CD4-positive, alpha-beta T cell treated with Interleukin-6 for 4 hours (primary cell): Measurements from ENCODE around the gene KRTAP9-9.
"Not testable (repeated sequence)": the region's sequence is repeated elsewhere in the genome, so short reads cannot be mapped to it uniquely, and the experiment has no call there.

Source experiments
- DNase-seq: peaks from one replicate; pipeline ENCODE4 v3.0.0-alpha.2; 2020; ENCODE audit warnings: mixed read lengths

KRTAP9-9 gene

GRCh38 chr17:41255381-41256290 lies at the start of gene KRTAP9-9:
Gene KRTAP9-9 (plus strand): TSS chr17:41255384.
- DNase-seq: not testable (repeated sequence)

- DNase-seq: no peak
These were observed 43.2 kb upstream of the KRTAP9-9 start for GRCh38 chr17:41211845-41212466.

DNA sequence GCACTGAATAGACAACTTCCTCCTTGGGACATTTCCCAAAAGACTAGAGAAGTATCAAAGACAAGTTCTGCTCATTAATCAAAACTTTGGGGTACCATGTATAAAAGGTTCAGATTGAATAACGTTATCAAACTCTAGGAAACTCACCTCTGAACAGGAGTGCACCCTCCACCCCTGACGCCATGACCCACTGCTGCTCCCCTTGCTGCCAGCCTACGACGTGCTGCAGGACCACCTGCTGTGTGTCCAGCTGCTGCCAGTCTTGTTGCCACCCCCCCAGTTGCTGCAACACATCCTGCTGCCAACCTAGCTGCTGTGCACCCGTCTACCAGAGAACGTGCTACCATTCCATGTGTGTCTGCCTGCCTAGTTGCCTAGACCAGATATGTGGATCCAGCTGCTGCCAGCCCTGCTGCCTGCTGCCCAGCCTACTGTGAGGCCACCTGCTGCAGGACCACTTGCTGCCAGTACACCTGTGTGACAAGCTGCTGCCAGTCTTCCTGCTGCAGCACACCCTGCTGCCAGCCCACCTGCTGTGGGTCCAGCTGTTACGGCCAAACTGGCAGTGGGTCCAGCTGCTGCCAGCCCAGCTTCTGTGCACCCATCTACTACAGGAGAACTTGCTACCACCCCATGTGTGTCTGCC lies 42.5 kb upstream of the KRTAP9-9 start:
- no peak for DNase-seq

- DNase-seq: no peak
These were observed 39.5 kb upstream of the KRTAP9-9 start for GRCh38 chr17:41215681-41216080.

GRCh38 chr17:41223821-41224220 lies 31.4 kb upstream of the KRTAP9-9 start:
- no peak for DNase-seq

- DNase-seq: no peak
These were observed 29.1 kb upstream of the KRTAP9-9 start for GRCh38 chr17:41226051-41226450.

DNA sequence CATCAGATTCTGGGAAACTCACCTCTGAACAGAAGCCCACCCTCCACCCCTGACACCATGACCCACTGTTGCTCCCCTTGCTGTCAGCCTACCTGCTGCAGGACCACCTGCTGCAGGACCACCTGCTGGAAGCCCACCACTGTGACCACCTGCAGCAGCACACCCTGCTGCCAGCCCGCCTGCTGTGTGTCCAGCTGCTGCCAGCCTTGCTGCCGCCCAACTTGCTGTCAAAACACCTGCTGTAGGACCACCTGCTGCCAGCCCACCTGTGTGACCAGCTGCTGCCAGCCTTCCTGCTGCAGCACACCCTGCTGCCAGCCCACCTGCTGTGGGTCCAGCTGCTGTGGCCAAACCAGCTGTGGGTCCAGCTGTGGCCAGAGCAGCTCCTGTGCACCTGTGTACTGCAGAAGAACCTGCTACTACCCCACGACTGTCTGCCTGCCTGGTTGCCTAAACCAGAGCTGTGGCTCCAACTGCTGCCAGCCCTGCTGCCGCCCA lies 28.5 kb upstream of the KRTAP9-9 start, which contains the start of gene KRTAP9-2:
KRTAP9-2 (plus strand) TSS at position 51 of the 498 bp plus-strand sequence; CDS start at position 58, 7 bp downstream.
- not testable (repeated sequence) for DNase-seq

- no peak for DNase-seq
These were observed 25.1 kb upstream of the KRTAP9-9 start for GRCh38 chr17:41230094-41230493.

GRCh38 chr17:41231731-41232130 lies 23.5 kb upstream of the KRTAP9-9 start:
- no peak for DNase-seq

- DNase-seq: not testable (repeated sequence)
These were observed 22.6 kb upstream of the KRTAP9-9 start, which contains the start of gene KRTAP9-3 for GRCh38 chr17:41232399-41233105. Gene KRTAP9-3 (plus strand): TSS chr17:41232449. CDS start chr17:41232502, 53 bp downstream.

DNA sequence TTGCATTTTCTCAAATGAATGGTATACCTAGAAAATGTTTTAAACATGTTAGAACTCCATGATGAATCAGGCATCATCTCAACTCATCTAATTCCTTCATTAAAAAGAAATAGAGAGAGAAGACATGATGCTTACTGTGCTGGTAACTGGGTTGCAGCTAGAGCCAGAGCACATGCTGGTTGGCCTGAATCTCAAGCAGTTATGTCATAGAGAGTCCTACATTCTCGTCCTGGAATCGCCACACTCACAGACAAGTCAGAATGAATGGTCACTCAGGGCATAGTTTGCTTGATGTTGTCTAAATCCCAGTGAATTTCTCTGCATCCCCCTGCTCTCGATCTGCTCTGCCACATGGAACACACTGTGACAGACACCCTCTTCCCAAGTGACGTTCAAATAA lies 18.1 kb upstream of the KRTAP9-9 start:
- DNase-seq: not testable (repeated sequence)

DNA sequence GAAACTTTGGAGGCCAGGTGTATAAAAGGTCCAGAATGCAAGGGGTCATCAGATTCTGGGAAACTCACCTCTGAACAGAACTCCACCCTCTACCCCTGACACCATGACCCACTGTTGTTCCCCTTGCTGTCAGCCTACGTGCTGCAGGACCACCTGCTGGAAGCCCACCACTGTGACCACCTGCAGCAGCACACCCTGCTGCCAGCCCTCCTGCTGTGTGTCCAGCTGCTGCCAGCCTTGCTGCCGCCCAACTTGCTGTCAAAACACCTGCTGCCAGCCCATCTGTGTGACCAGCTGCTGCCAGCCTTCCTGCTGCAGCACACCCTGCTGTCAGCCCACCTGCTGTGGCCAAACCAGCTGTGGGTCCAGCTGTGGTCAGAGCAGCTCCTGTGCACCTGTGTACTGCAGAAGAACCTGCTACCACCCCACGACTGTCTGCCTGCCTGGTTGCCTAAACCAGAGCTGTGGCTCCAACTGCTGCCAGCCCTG lies 17.2 kb upstream of the KRTAP9-9 start, which contains the start of gene KRTAP9-8:
KRTAP9-8 (plus strand) TSS at position 51 of the 489 bp plus-strand sequence; CDS start at position 104, 53 bp downstream.
- not testable (repeated sequence) for DNase-seq

DNA sequence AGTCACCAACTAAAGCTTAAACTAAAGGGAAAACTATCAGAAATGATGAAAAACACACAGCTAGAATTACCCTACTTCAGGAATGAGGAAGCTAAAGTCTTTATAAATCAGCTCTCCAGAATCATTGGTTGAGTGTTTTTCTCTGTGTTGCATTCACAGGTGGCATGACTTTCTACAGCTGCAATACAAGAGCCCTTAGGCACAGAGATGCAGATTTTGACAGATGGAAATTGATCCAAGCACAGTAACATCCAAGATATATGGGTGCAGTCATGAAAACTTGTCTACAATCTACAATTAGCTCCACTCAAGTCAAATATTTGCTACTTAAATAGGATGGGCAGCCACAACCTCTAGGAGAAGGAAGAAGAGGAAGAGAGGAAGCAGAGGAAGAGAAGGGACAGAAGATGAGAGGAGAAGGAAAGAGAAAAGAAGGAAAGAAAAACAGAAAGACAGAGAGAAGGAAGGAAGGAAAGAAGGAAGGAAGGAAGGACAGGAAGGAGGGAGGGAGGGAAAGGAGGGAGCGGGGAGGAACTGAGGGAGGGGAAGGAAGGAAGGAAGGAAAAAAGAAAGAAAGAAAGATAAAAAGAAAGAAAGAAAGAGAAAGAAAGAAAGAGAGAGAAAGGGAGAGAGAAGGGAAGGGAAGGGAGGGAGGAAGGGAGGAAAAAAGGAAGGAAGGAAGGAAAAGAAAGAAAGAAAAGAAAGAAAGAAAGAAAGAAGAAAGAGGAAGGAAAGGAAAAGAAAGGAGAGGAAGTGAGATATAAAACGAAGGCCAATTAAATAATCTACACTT lies 8.0 kb upstream of the KRTAP9-9 start:
- DNase-seq: not testable (repeated sequence)

DNA sequence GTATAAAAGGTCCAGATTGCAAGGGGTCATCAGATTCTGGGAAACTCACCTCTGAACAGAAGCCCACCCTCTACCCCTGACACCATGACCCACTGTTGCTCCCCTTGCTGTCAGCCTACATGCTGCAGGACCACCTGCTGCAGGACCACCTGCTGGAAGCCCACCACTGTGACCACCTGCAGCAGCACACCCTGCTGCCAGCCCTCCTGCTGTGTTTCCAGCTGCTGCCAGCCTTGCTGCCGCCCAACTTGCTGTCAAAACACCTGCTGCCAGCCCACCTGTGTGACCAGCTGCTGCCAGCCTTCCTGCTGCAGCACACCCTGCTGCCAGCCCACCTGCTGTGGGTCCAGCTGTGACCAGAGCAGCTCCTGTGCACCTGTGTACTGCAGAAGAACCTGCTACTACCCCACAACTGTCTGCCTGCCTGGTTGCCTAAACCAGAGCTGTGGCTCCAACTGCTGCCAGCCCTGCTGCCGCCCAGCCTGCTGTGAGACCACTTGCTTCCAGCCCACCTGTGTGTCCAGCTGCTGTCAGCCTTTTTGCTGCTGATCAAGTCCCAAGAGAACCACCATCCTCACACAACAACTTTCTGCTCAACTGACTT lies 5.4 kb upstream of the KRTAP9-9 start, which contains the start of gene KRTAP9-4:
KRTAP9-4 (plus strand) TSS at position 51 of the 604 bp plus-strand sequence; CDS start at position 85, 34 bp downstream.
- not testable (repeated sequence) for DNase-seq

DNA sequence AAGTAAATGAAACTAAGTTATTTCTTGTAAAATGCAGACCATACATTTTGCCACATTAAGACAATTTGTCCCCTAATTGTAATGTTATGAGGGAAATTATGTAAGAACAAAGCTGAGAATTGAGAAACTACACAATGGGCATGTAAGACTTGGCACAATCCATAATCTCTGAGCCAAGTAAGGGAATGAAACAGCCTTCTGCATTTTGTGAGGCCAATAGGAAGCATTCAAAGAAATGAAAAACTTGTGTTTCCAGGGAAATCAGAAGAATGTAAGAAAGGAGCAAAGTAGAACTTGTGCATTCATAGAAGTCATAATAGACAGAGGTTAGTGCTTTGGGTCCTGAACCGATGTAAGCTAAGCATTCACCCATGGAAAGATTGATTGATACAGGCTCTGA lies 3.9 kb upstream of the KRTAP9-9 start:
- no peak for DNase-seq

DNA sequence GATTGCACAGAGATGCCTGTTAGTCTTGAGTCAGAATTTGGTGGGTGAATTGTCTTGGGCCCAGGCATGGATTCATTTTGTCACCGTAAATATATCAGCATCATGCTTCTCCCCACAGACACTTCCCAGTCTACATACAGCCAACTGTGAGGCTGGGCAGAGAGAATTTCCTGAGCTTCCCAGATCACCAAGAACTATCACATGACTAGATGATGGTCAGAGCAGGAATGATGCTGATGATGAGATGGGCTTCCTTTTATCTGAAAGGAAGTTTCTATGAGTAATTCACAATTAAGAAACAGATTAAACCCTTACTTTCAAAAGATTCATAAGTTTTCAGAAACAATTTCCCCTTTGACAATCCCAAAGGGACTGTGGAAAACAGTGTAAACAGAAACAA lies 323 bp upstream of the KRTAP9-9 start:
- no peak for DNase-seq

GRCh38 chr17:41256291-41256685 lies 1.1 kb downstream of the KRTAP9-9 start:
- no peak for DNase-seq

DNA sequence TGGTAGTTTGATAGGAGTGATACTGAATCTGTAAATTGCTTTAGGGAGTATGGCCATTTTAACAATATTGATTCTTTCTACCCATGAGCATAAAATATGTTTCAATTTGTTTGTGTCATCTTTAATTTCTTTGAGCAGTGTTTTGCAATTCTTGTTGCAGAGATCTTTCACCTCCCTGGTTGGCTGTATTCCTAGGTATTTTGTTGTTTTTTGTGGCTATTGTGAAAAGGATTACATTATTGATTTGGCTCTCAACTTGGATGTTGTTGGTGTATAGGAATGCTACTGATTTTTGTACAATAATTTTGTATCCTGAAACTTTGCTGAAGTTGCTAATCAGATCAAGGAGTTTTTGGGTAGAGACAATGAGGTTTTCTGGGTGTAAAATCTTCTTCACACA lies 3.2 kb downstream of the KRTAP9-9 start:
- no peak for DNase-seq

GRCh38 chr17:41263212-41263611 lies 8.0 kb downstream of the KRTAP9-9 start:
- no peak for DNase-seq

GRCh38 chr17:41264599-41264998 lies 9.4 kb downstream of the KRTAP9-9 start:
- DNase-seq: no peak

GRCh38 chr17:41265078-41265477 lies 9.9 kb downstream of the KRTAP9-9 start, which contains the start of gene KRTAP9-6:
Gene KRTAP9-6 (plus strand): TSS chr17:41265378. CDS start chr17:41265378, 0 bp downstream.
- no peak for DNase-seq
